ENCODE measurements around the gene PRDM16. TPM values are rescaled to one million over a fixed set of nuclear protein-coding genes. Genes with fewer than 3 reads are reported as not detected.
A peak's percentile ranks its signal among the peaks of the same experiment; 100 is the strongest.

The PRDM16 gene
- total RNA-seq, 1 experiment from 2014 or later: 0.17 TPM

- Histone ChIP-seq H3K4ac (ENCODE audit: low read depth, low read length) (no peak overlapping the region), H2BK12ac (ENCODE audit: insufficient read length, low read depth, low read length) (no peak overlapping the region), H4K5ac (ENCODE audit: insufficient read length, low read depth, low read length) (no peak overlapping the region), H3K27ac (ENCODE audit: insufficient read length, low read depth, low read length) (no peak overlapping the region), H3K79me1 (ENCODE audit: insufficient read depth, low read depth, low read length, poor library complexity, severe bottlenecking) (no peaks in the 10 kb centered on the region), H2BK120ac (ENCODE audit: low read depth, low read length, poor library complexity, severe bottlenecking) (no peak overlapping the region), H2BK15ac (ENCODE audit: low read depth, low read length) (no peak overlapping the region), H2AK5ac (ENCODE audit: insufficient read length, low read length) (no peak overlapping the region), H3K4me2 (ENCODE audit: insufficient read depth, insufficient read length, low read length) (no peak overlapping the region), H4K8ac (replicated peaks; ENCODE audit: insufficient read length, low read depth, low read length) (no peak overlapping the region), H2AFZ (ENCODE audit: low read length) (no peak overlapping the region), H3K9ac (ENCODE audit: extremely low read depth, insufficient read length, low read length) (no peak overlapping the region), H3T11ph (ENCODE audit: low read length) (no peak overlapping the region), H2BK5ac (ENCODE audit: insufficient read length, low read length) (no peak overlapping the region), H3K56ac (ENCODE audit: insufficient read length, low read depth, low read length) (no peak overlapping the region), H3K4me1 (ENCODE audit: insufficient read depth, low read length) (no peaks in the 10 kb centered on the region), H3K23me2 (ENCODE audit: insufficient read length, low read depth, low read length, poor library complexity, severe bottlenecking) (no peaks in the 10 kb centered on the region), H3K23ac (ENCODE audit: insufficient read length, low read depth, low read length) (no peak overlapping the region), H3K14ac (ENCODE audit: insufficient read depth, low read length) (no peak overlapping the region), H3K27me3 (ENCODE audit: insufficient read depth, low read length) (no peaks in the 10 kb centered on the region; the same call in 1 of the 2 replicates), H3K9me3 (ENCODE audit: control insufficient read depth, low read depth, low read length) (no peaks in the 10 kb centered on the region), H3K79me2 (ENCODE audit: insufficient read depth, low read length) (no peaks in the 10 kb centered on the region), H4K91ac (ENCODE audit: insufficient read length, low read depth, low read length) (no peak overlapping the region), H4K20me1 (ENCODE audit: control insufficient read depth, insufficient read depth, insufficient read length) (no peaks in the 10 kb centered on the region), H2BK20ac (ENCODE audit: low read depth, low read length, poor library complexity, severe bottlenecking) (no peak overlapping the region), H3K18ac (ENCODE audit: insufficient read length, low read depth, low read length) (no peak overlapping the region)
- DNase-seq: no peak
- H3K36me3 Mint-ChIP-seq (ENCODE audit: insufficient read depth in 1 of 3, low read depth in 3 of 3): no peaks in the 10 kb centered on the region
- H3K9me3 Mint-ChIP-seq: no peaks in the 10 kb centered on the region
- peaks cover 9 to 21% of the 10 kb centered on the region in 2 experiments; a peak in 3 of 4 replicates for H3K4me1 Mint-ChIP-seq
- no peak overlapping the region for H3K4me3 Mint-ChIP-seq
- peak overlapping the region in 1 of 3 experiments; percentile 73; a peak in 2 of 7 replicates for H3K27ac Mint-ChIP-seq
- no CpG with 5 or more reads among the region's 20 CpGs for WGBS (ENCODE audit: extremely low coverage, insufficient read length, low lambda C conversion rate)
- no peak for TF ChIP-seq CTCF (conservative IDR thresholded peaks at IDR 0.05)
- H3K27me3 Mint-ChIP-seq (ENCODE audit: low read depth): peaks cover 14% of the 10 kb centered on the region
These were observed 371.9 kb downstream of the PRDM16 start for GRCh38 chr1:3440711-3441409.

All from H9 (cell line).